Cardiac muscle cell (in vitro differentiated cells and primary cell): ENCODE measurements around the gene FNIP2. TPM values are rescaled to one million over a fixed set of nuclear protein-coding genes. Genes with fewer than 3 reads are reported as not detected.

Experiments
- DNase-seq, 2 donors: peaks; one replicate each; pipeline versions ENCODE4 v3.0.0 to v3.0.0-alpha.2; 2010 to 2017; ENCODE audit warnings: low read depth in 1 of 2, low spot score in 1 of 2
- H3K27ac ChIP-seq: fragments of 200-600 bp; sonication (generic); 2 replicates; pipeline ENCODE4 v1.5.1; 2016
- H3K27me3 ChIP-seq: fragments of 200-600 bp; sonication (generic); 2 replicates; pipeline ENCODE4 v1.6.0; 2016; ENCODE audit warnings: control low read depth
- H3K36me3 ChIP-seq: fragments of 200-600 bp; sonication (generic); 2 replicates; pipeline ENCODE4 v1.5.1; 2016; ENCODE audit warnings: control low read depth
- H3K4me1 ChIP-seq: fragments of 200-600 bp; sonication (generic); 2 replicates; pipeline ENCODE4 v1.8.1; 2017; ENCODE audit warnings: low read depth, mild to moderate bottlenecking, mixed run types
- H3K4me3 ChIP-seq: fragments of 200-600 bp; sonication (generic); 2 replicates; pipeline ENCODE4 v1.5.1; 2016; ENCODE audit warnings: mild to moderate bottlenecking
- H3K9me3 ChIP-seq: fragments of 200-600 bp; sonication (generic); 2 replicates; pipeline ENCODE4 v1.5.1; 2017; ENCODE audit warnings: low read depth, mild to moderate bottlenecking, control low read depth
- polyA plus RNA-seq: library from polyadenylated mRNA; unstranded; fragments of >200 nt; fragmentation: Nextera tagmentation; extraction: Ambion mirVana; gene quantifications from 2 replicates; pipeline ENCODE4 v1.2.1, GENCODE V29; 2016
- total RNA-seq: library from RNA; depleted of rRNA; stranded (reverse); fragments of >200 nt; gene quantifications from 2 replicates; pipeline ENCODE4 v1.2.3, GENCODE V29; 2016
- TF ChIP-seq, protein P1 (sequence below): IDR thresholded peaks from 2 replicates; pipeline ENCODE4 v1.5.1; 2012; ENCODE audit warnings: low read depth, mild to moderate bottlenecking, low read length

FNIP2 gene
- 45.1 and 74.4 TPM in 2 replicates for total RNA-seq
- polyA plus RNA-seq, result 29.9 and 60.1 TPM in 2 replicates

DNA sequence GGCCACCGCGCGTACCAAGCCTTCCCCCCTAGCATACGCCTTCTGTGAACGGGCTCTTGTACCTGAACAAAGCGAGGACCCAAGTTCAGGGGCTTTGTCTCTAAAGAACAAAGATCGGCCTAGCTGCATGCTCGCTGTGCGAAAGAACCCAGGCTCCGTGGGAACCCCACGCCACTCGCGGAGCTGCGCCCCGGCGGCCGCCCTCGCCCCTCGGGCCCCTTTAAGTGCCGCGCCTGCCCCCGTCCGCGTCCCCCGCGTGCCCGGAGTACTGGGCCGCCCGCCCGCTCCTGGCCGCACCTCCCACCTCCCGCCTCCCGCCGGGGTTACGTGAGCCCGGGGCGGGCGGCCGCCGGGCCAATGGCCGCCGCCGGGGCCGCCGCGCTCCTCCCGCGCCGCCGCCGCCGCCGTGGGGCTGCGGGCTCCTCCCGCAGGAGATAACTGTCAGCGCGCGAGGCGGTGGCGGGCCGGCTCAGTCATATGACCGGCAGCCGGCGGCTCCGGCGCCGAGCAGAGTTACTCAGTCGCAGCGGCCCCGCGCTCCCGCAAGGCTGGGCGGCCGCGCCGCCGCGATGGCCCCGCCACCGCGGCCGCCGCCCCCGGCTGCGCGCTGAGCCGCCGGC is at the start of gene FNIP2:
Gene FNIP2 (plus strand): TSS at position 472 of the 620 bp plus-strand sequence. CDS start 187 bp downstream, outside the sequence.
- TF ChIP-seq, protein P1, sequence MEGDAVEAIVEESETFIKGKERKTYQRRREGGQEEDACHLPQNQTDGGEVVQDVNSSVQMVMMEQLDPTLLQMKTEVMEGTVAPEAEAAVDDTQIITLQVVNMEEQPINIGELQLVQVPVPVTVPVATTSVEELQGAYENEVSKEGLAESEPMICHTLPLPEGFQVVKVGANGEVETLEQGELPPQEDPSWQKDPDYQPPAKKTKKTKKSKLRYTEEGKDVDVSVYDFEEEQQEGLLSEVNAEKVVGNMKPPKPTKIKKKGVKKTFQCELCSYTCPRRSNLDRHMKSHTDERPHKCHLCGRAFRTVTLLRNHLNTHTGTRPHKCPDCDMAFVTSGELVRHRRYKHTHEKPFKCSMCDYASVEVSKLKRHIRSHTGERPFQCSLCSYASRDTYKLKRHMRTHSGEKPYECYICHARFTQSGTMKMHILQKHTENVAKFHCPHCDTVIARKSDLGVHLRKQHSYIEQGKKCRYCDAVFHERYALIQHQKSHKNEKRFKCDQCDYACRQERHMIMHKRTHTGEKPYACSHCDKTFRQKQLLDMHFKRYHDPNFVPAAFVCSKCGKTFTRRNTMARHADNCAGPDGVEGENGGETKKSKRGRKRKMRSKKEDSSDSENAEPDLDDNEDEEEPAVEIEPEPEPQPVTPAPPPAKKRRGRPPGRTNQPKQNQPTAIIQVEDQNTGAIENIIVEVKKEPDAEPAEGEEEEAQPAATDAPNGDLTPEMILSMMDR, result no peak
- no peaks in the 10 kb centered on the region for H3K9me3 ChIP-seq
- DNase-seq, result peak; percentile 81 to 91
- H3K4me1 ChIP-seq, result peaks cover 32% of the 10 kb centered on the region
- peak within 1 kb of the TSS; percentile 85 for H3K27ac ChIP-seq
- H3K27me3 ChIP-seq, result no peaks in the 10 kb centered on the region
- H3K36me3 ChIP-seq, result no peaks in the 10 kb centered on the region
- H3K4me3 ChIP-seq, result peak within 1 kb of the TSS; percentile 99

DNA sequence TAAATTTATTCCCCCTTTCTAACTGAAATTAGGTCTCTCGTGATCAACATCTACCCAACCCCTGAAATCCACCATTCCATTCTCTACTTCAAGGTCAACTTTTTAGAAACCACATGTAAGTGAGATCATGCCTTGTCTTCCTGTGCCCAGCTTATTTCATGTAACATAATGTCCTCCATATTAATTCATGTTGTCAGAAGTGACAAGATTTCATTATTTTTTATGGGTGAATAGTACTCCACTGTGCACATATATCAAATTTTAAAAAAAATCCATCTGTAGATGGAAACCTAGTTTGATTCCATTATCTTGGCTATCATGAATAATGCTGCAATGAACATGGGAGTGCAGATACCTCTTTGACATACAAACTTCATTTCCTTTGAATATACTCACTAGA is 47.1 kb upstream of the FNIP2 start:
- Histone ChIP-seq H3K27ac (no peak overlapping the region), H3K4me1 (peaks cover 5% of the 10 kb centered on the region), H3K27me3 (no peaks in the 10 kb centered on the region), H3K4me3 (no peak overlapping the region), H3K36me3 (peaks cover 28% of the 10 kb centered on the region), H3K9me3 (no peaks in the 10 kb centered on the region)
- TF ChIP-seq, protein P1, result no peak
- no peak for DNase-seq

DNA sequence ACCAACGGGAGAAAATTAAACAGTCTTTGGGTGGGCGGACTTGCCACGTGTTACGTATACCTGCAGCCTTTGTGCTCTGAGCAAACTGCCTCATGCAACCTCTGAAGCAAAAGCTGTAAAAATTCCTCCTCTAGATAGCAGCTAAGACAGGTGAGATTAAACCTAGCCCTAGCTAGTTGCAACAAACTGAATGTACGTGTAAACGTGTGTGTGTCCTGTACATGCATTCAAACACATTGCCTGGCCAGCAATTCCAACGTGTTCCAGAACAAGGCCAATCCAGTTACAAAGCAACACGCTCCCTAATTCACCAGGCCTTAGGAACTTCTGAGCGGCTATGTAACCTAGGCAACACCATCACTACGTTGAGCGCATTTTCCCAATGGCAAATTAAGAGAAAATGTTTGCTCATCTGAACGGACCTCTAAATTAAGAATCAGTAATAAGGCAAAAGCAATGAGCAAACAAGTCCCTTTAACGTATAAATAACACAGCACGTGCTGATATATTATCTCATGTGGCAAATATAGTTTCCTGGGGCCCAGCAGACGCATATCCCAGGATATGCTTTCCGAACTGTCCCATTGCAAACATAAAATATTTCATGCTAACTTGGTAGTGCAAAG is 46.4 kb upstream of the FNIP2 start:
- Histone ChIP-seq H3K36me3 (peaks cover 27% of the 10 kb centered on the region), H3K27ac (peak overlapping the region; percentile 93), H3K9me3 (no peaks in the 10 kb centered on the region), H3K27me3 (no peaks in the 10 kb centered on the region), H3K4me3 (peak overlapping the region; percentile 89), H3K4me1 (peaks cover 5% of the 10 kb centered on the region)
- DNase-seq, result peak; percentile 38 to 54
- TF ChIP-seq, protein P1, result no peak

DNA sequence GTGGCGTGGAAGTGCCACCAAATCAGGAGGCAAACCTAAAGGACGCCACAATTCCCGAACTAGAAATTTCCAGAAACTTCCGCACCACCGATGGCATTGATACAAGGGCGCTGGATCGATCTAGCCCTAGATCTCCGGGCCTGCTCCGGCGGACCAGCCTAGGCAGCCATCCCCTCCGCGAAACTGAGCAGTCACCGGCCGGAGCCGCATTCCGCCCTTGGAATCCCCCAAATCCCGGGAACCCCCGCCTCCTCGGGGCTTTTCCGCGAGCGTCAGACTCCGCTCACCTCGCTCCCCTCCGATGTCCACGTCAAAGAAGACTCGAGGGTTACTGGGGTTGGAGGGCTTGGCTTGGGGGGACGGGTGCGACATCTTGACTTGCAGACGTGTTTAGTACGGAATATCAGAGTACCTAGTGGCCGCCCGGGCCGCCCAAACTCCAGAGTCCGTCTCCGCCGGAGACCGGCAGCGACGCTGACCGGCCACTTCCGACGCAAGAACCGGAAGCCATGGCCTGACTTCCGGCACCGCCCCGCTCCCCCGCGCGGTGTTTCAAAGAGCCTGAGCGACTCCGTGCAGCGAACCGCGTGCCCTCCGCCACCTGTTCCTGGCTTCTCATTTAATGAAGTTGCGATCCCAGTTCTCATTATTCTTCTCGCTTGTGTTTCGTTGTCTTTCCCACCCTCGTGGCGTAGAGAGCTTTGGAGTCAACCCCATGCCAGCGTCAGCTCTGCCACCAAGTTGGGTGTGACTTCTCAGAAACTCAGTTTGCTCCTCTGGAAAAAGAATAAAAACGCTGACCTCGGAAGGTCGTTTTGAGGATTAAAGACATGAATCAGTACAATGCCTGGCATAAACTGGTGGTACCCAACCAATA is 45.7 kb upstream of the FNIP2 start, which contains the start of gene PPID:
Gene PPID (minus strand): TSS at position 480 of the 877 bp plus-strand sequence. CDS start 108 bp downstream, at position 372.
- Histone ChIP-seq H3K4me3 (peak within 1 kb of the TSS; percentile 89), H3K4me1 (peaks cover 5% of the 10 kb centered on the region), H3K9me3 (no peaks in the 10 kb centered on the region), H3K36me3 (peaks cover 21% of the 10 kb centered on the region), H3K27me3 (no peaks in the 10 kb centered on the region), H3K27ac (peak within 1 kb of the TSS; percentile 93)
- DNase-seq, result peak; percentile 78 to 87
- TF ChIP-seq, protein P1, result peak; percentile 3

DNA sequence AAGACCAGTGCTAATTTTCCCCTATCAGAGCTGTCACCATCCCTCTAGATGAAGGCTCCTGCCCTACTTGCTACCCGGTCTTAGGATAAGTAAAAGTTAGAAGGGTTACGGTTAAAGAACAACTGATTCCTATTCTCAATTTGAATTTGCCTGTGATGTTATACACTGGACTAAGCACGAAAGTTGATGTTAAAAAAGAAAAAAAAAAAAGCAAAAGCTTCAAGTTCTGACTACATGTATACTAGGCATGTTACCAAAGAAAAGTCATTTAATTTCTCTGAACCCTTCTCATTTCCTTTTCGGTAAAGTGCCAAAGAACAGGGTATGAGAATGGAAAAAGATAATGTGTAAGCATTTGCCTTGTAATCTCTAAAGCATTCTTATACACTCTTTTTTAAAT is 44.2 kb upstream of the FNIP2 start:
- no peaks in the 10 kb centered on the region for H3K27me3 ChIP-seq
- TF ChIP-seq, protein P1, result no peak
- peaks cover 6% of the 10 kb centered on the region for H3K36me3 ChIP-seq
- DNase-seq, result no peak
- no peaks in the 10 kb centered on the region for H3K9me3 ChIP-seq
- H3K27ac ChIP-seq, result no peak overlapping the region
- peaks cover 7% of the 10 kb centered on the region for H3K4me1 ChIP-seq
- H3K4me3 ChIP-seq, result no peak overlapping the region
